H1 (cell line): Measurements from ENCODE around the gene TENT4A.

Experiments
- CBX5 ChIP-seq: fragments of 300-800, 300-1000 bp; sonication (generic); IDR thresholded peaks from 2 replicates; pipeline ENCODE4 v1.7.1; 2016; ENCODE audit warnings: antibody characterized with exemption, low read length, low read depth
- EZH2 ChIP-seq: fragments of 200-600 bp; sonication (generic); IDR thresholded peaks from 2 replicates; pipeline ENCODE4 v1.7.1; 2012; ENCODE audit warnings: low read depth, mild to moderate bottlenecking, moderate library complexity, low read length, inconsistent platforms; ENCODE audit not compliant: severe bottlenecking
- GABPA ChIP-seq: IDR thresholded peaks from 2 replicates; pipeline ENCODE4 v1.6.1; 2011; ENCODE audit warnings: mild to moderate bottlenecking, low read length, moderate library complexity, borderline replicate concordance; ENCODE audit not compliant: insufficient read depth
- KDM1A ChIP-seq: fragments of 200-600, 300-600 bp; sonication (generic); IDR thresholded peaks from 2 replicates; pipeline ENCODE4 v1.7.1; 2016; ENCODE audit warnings: mild to moderate bottlenecking, low read length, borderline replicate concordance
- POLR2A ChIP-seq, 2 experiments: IDR thresholded peaks; 1 replicate in 1 of 2; 2 replicates in 1 of 2; pipeline ENCODE4 v1.6.1; 2011; ENCODE audit warnings: low read depth in 2 of 2, low read length in 2 of 2, mild to moderate bottlenecking in 2 of 2; ENCODE audit errors: control extremely low read depth in 1 of 2
- POLR2AphosphoS5 ChIP-seq: IDR thresholded peaks from 2 replicates; pipeline ENCODE4 v1.6.1; 2011; ENCODE audit warnings: low read depth, low read length
- SP2 ChIP-seq: IDR thresholded peaks from 2 replicates; pipeline ENCODE4 v1.6.1; 2012; ENCODE audit warnings: mild to moderate bottlenecking, low read length, inconsistent platforms
- TF ChIP-seq, protein P1 (sequence below), 3 experiments: IDR thresholded peaks; 1 replicate in 2 of 3; 2 replicates in 1 of 3; pipeline versions ENCODE4 v1.5.1 to v1.6.1; 2011; ENCODE audit warnings: low read length in 3 of 3, mild to moderate bottlenecking in 3 of 3, inconsistent platforms in 2 of 3, low read depth in 1 of 3, moderate library complexity in 1 of 3; ENCODE audit not compliant: insufficient read depth in 1 of 3; ENCODE audit errors: control extremely low read depth in 1 of 3

DNA sequence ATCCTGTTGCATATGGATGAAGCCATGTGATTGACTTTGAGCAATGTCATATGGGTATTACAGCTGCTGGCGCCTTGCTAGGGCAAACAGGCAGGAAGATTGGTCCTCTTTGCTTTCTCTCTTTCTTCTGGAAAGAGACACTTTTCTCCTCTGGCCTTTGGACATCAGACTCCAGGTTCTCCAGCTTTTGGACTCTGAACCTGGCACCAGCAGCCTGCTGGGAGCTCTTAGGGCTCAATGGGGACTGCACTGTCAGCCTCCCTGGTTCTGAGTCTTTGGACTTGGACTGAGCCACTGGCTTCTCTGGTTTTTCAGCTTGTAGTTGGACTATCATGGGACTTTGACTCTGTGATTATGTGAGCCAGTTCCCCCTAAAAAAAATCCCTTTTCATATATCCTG is 34.8 kb upstream of the TENT4A start:
- TF ChIP-seq, protein P1, sequence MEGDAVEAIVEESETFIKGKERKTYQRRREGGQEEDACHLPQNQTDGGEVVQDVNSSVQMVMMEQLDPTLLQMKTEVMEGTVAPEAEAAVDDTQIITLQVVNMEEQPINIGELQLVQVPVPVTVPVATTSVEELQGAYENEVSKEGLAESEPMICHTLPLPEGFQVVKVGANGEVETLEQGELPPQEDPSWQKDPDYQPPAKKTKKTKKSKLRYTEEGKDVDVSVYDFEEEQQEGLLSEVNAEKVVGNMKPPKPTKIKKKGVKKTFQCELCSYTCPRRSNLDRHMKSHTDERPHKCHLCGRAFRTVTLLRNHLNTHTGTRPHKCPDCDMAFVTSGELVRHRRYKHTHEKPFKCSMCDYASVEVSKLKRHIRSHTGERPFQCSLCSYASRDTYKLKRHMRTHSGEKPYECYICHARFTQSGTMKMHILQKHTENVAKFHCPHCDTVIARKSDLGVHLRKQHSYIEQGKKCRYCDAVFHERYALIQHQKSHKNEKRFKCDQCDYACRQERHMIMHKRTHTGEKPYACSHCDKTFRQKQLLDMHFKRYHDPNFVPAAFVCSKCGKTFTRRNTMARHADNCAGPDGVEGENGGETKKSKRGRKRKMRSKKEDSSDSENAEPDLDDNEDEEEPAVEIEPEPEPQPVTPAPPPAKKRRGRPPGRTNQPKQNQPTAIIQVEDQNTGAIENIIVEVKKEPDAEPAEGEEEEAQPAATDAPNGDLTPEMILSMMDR (IDR thresholded peaks at IDR 0.05; ENCODE audit: control extremely low read depth in 1 of 3, insufficient read depth in 1 of 3, low read depth in 1 of 3, low read length in 3 of 3) = no peak
- TF ChIP-seq GABPA (no peak), POLR2A (IDR thresholded peaks at IDR 0.05; ENCODE audit: control extremely low read depth in 1 of 2, low read depth in 2 of 2, low read length in 2 of 2) (no peak), POLR2AphosphoS5 (no peak), KDM1A (no peak), EZH2 (no peak), SP2 (no peak), CBX5 (no peak)
